KG1 (cell line): Measurements from ENCODE around the gene REM2.

ENCODE experiments used
- DNase-seq: peaks from one replicate; lab custom pipeline; 2025; lab: John Stamatoyannopoulos, UW

Gene REM2, protein sequence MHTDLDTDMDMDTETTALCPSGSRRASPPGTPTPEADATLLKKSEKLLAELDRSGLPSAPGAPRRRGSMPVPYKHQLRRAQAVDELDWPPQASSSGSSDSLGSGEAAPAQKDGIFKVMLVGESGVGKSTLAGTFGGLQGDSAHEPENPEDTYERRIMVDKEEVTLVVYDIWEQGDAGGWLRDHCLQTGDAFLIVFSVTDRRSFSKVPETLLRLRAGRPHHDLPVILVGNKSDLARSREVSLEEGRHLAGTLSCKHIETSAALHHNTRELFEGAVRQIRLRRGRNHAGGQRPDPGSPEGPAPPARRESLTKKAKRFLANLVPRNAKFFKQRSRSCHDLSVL

DNA sequence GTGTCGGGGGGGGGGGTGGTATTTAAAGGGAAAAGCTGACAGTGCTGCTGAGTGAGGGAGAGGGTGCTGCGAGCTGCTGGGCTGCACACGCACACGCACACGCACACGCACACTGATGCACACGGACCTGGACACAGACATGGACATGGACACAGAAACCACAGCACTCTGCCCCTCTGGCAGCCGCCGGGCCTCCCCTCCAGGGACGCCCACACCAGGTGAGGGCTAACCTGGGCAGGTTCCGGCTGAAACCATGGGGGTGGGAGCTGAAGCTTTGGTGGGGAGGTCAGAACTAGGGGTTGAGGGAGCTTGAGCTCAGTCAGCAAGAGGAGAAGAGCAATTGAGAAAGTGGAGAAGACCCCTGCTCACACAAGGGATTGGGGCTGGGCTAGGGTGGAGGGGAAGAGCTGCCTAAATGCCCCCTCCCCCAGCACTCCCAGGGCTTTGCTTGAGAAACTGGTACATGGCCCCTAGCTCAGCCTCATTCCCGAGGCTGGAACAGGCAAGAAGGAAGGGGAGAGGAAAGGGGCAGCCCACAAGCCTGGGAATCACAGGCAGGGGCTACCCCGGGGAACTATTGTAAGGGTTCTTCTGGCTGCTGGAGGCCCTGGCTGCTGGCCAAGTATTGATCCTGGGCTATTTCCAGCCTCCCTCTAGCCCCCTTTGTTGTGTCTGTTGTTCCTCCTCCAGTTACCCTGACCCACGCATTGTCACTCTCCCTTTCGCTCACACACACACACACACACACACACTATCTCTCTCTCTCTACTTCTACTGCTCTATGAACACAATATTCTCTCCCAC, at the start of gene REM2:
Gene REM2, plus strand, starts transcription at position 50 of the 804 bp plus-strand sequence. Its CDS starts 66 bp downstream, at position 116.
- DNase-seq: no peak

DNA sequence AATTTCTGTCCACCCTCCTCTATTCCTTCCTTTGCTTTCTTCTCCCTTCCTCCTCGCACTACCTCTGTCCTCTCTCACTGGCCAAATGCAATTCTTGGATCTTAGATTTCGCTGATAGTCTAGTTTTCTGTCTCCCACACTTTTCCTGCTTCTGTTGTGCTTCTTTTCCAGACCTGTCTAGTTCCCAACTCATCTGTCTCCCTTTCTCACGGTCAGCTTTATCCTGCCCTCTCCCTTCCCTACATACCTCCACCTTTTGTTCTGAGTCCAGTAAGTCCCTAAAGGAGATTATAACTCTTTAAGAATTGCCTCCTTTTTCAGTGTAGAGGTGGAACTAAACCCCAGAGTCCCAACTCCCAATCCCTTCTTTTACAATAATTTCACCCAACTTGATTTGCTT, 47.5 kb upstream of the REM2 start:
- no peak for DNase-seq

DNA sequence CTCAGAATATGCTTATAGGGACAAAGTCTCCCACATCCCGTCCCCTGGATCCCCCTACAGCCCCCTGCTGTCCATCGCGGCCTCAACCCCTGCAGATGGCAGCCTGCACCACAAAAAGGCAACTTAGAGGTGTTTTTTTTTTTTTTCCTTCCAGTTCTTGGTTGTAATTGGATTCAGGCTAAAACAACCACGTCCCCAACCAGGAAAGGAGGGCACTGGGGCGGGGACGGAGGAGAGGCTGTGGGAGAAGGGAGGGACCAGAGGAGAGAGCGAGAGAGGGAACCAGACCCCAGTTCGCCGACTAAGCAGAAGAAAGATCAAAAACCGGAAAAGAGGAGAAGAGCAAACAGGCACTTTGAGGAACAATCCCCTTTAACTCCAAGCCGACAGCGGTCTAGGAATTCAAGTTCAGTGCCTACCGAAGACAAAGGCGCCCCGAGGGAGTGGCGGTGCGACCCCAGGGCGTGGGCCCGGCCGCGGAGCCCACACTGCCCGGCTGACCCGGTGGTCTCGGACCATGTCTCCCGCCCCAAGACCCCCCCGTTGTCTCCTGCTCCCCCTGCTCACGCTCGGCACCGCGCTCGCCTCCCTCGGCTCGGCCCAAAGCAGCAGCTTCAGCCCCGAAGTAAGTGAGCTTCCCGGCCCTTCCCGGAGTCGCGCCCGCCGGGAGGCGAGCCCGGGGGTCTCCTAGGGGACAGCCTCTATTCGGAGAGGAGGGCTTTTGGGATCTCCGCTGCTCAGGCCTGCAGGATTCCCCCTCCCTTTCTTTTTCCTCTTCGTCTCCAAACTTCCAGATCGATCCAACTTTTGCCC, 46.5 kb upstream of the REM2 start, which contains the start of gene MMP14:
Gene MMP14, plus strand, starts transcription at position 285 of the 813 bp plus-strand sequence. Its CDS starts 233 bp downstream, at position 518.
- no peak for DNase-seq

DNA sequence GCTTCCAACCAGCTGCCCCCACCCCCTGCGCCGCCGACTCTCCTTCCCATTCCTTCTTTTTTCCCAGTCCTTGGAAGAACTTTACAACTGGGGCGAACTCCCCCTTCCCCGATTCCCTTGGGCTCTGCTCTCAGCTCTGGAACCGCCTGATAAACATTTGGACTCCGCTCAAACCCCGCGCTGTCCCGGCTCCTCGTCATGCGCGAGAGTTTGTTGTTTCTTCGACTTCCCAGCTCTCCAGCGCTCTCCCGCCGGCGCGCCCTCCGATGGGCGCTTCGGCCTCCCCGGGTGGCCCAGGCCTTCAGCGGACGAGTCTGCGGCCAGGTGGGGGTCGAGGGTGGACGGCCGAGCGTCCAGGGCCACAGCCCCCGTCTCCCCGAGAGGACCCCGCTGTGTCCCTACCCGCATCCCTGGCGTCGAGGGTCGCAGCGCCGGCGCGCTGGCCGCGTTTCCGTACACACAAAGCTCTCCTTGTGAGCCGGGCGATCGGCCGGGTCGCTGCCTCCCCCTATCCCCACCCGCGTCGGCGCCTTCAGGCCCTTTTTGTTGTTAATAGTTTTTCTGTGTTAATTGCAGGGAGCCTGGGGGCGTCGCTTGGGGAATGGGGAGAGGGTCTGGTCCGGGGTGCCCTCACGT, 45.8 kb upstream of the REM2 start:
- DNase-seq: no peak

DNA sequence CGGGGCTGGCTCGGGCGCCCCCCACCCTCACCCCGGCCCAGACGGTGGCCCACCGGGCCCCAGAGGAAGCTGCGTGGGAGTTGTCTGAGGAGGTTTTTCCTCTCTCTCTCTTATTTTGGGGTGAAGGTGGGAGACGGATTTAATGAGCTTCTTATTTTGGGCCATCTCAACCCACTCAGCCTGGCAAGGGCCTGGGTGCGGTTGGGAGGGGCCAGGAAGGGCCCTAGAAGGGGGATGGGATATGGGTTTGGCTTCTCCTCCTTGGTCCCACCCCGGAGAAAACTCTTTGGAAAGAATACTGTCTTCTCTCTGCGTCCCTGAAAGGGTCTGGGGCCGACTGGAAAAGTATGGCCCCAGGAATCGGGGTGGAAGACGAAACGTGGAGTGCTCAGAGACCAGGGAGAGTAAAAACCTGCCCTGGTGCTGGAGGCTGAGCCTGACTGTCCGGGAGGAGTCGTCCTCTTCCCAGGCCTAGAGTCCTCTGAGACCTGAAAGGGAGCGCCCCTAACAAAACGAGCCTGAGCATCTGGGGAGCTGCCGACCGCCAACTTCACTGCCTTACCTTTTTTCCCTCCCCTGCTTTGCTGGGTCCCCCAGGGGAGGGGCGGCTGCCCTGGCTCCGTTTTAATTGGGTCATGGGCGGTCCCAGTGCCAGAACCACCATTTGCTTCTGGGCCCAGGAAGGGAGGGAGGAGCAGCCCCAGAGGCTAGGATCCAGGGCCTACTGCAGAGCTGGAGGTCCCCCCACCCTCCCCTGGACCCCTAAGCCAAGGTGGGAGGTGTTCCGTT, 45.1 kb upstream of the REM2 start:
- DNase-seq: no peak

DNA sequence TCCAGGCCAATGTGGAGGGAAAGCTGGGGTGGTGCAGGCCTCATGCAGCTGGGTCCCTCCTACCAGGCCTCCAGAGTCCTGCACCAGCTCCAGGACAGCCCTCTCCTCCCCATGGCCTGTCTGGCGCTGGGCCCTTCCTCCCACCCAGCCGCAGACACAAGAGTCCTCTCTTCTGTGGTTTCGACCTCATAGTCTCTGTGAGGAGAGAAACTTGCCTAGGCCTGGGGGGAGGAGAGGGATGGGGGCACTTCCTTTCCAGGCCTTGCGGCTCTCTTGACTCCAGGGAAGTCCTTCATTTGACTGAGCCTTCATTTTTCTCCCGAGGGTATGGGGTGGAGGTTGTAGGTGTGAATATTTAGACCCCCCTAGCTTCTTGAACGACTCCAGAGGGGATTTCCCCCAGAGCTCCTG, 44.4 kb upstream of the REM2 start:
- DNase-seq: no peak

DNA sequence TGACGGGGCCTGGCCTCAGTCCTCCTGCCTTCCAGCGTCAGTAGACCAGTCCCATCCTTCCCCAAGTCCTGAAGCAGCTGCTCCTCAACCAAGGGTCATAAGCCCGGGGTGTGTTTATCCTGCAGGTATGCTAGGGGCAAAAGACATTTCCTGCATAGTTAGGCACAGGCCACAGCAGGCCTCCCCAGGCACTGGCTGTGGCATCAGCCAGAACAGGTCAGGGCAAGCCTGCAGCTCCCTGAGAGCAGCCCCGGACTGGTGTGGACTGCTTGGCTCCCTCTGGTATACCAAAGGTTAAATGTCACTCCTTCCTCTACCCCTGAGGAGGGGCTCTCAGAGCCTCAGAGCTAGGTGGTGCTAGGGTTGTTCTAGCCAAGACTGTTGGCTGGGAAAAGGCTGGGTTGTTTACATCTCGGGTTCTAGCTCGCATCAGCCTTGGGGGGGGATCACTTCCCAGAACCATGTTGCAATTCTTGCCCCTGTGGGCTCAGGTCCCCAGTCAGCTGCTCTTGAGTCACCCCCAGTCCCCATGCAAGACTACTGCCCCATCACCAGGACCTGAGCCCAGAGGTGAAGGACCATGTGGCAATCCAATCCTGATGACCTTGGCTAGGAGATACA, 43.8 kb upstream of the REM2 start:
- DNase-seq: no peak

DNA sequence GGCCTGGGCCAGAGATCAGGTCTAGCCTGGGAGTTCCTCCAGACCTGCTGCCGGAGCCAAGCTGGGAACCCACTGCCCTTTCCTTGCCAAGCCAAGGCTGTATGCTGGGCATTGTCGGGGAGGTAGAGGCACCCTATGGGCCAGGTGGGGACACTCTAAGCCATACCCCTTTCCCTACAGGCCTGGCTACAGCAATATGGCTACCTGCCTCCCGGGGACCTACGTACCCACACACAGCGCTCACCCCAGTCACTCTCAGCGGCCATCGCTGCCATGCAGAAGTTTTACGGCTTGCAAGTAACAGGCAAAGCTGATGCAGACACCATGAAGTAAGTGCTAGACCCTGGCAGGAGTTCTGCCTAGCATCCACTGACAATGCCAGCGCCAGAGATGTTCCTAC, 41.7 kb upstream of the REM2 start:
- DNase-seq: no peak

DNA sequence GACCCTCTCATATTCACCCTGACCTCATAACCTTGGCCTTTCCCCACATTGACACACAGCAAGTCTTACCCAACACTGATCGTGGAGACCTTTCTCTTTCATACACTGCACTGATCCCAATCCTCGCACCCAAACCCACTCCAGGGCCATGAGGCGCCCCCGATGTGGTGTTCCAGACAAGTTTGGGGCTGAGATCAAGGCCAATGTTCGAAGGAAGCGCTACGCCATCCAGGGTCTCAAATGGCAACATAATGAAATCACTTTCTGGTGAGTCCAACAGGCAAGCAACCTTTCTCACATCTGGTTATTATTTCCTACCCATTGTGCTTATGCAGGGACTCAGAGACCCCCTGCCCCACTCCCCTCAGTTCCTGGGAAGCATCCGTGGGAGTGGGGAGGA, 41.3 kb upstream of the REM2 start:
- DNase-seq: no peak

DNA sequence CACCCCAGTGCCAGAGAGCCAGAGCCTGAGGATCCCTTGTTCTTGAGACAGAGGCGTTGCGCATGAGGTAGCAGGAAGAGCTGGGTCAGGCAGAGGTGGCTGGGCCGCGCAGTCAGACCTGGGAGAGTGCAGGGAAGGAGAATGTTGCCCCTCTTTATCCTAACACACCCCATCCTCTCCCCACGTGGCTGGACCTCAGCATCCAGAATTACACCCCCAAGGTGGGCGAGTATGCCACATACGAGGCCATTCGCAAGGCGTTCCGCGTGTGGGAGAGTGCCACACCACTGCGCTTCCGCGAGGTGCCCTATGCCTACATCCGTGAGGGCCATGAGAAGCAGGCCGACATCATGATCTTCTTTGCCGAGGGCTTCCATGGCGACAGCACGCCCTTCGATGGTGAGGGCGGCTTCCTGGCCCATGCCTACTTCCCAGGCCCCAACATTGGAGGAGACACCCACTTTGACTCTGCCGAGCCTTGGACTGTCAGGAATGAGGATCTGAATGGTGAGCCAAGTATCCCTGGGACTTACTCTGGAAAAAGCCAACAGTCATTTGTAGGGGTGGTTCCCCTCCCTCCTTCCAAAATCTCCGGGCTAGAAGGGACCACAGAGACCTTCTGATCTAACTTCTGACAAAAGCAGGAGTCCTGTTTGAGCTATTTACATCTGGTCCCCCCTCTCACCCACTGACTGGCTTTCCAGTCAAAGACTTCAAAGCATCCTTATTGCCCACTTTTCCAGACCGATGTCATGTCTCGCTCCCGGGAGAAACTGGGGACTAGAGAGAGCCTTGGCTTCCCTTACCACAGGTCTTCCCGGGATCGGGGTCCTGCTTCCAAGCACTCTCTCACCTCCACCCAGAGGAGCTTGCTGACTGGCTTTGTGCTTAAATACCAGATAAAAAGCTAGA, 40.6 kb upstream of the REM2 start:
- DNase-seq: no peak

DNA sequence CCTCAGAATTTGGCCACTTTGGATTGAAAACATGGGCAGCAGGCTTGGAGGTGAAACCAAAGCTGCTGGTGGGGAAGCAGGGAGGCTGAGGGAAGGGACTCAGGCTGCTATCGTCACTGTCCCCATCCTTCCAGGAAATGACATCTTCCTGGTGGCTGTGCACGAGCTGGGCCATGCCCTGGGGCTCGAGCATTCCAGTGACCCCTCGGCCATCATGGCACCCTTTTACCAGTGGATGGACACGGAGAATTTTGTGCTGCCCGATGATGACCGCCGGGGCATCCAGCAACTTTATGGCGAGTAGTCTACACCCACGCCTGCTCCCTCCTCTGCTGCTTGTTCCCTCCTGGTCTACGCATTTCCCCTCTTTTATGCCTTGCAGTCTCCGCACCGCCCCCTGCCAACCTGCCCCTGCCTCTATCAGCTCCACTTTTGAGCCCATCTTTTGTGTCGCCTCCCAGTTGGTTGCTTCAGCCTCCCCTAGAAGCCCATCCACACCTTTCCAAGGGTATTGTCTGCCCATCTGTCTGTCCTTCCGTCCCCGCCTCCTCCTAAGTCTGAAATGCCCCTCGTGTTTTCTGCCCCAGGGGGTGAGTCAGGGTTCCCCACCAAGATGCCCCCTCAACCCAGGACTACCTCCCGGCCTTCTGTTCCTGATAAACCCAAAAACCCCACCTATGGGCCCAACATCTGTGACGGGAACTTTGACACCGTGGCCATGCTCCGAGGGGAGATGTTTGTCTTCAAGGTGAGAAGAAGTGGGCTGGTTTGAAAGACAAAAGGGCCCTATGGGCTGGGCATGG, 39.7 kb upstream of the REM2 start:
- no peak for DNase-seq

DNA sequence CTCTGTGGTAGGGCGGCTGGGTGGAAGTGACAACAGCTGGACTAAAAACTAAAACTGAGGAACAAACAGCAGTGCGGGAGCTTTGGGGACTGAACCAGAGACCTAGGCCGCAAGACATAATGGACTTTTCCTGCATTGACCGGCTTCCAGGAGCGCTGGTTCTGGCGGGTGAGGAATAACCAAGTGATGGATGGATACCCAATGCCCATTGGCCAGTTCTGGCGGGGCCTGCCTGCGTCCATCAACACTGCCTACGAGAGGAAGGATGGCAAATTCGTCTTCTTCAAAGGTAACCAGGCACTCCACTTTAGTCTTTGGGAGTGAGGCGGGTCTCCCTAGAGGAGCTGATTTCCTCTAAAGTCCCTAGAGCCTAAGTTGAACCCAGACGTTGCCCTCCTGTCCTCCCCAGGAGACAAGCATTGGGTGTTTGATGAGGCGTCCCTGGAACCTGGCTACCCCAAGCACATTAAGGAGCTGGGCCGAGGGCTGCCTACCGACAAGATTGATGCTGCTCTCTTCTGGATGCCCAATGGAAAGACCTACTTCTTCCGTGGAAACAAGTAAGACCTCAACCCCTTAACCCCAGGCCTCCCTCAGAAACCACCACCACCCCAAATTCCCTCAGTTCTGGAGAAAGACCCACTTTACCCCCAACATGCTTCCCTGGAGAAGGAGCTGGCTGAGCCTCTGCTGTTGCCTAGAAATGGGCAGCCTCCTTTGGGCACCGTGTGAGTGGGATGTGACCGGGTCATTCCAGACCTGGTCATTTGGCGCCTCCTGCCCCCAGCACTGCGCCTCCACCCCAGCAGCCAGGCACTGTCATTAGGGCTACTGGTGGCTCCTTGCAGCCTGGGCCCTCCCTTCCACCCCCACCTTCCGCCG, 38.6 kb upstream of the REM2 start:
- DNase-seq: no peak

DNA sequence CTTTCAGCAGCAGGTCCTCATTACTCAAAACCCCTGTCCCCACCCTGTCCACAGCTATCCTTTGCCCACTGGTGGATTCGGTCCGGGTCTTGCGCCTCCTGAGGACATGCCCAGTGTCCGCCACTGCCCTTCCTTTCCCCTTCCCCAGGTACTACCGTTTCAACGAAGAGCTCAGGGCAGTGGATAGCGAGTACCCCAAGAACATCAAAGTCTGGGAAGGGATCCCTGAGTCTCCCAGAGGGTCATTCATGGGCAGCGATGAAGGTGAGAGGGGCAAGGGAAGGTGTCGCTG, 38.0 kb upstream of the REM2 start:
- DNase-seq: no peak

DNA sequence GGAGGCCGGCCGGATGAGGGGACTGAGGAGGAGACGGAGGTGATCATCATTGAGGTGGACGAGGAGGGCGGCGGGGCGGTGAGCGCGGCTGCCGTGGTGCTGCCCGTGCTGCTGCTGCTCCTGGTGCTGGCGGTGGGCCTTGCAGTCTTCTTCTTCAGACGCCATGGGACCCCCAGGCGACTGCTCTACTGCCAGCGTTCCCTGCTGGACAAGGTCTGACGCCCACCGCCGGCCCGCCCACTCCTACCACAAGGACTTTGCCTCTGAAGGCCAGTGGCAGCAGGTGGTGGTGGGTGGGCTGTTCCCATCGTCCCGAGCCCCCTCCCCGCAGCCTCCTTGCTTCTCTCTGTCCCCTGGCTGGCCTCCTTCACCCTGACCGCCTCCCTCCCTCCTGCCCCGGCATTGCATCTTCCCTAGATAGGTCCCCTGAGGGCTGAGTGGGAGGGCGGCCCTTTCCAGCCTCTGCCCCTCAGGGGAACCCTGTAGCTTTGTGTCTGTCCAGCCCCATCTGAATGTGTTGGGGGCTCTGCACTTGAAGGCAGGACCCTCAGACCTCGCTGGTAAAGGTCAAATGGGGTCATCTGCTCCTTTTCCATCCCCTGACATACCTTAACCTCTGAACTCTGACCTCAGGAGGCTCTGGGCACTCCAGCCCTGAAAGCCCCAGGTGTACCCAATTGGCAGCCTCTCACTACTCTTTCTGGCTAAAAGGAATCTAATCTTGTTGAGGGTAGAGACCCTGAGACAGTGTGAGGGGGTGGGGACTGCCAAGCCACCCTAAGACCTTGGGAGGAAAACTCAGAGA, 37.0 kb upstream of the REM2 start:
- DNase-seq: no peak

DNA sequence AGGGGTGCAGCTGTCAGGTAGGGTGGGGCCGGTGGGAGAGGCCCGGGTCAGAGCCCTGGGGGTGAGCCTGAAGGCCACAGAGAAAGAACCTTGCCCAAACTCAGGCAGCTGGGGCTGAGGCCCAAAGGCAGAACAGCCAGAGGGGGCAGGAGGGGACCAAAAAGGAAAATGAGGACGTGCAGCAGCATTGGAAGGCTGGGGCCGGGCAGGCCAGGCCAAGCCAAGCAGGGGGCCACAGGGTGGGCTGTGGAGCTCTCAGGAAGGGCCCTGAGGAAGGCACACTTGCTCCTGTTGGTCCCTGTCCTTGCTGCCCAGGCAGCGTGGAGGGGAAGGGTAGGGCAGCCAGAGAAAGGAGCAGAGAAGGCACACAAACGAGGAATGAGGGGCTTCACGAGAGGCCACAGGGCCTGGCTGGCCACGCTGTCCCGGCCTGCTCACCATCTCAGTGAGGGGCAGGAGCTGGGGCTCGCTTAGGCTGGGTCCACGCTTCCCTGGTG, 36.2 kb upstream of the REM2 start:
- DNase-seq: no peak

DNA sequence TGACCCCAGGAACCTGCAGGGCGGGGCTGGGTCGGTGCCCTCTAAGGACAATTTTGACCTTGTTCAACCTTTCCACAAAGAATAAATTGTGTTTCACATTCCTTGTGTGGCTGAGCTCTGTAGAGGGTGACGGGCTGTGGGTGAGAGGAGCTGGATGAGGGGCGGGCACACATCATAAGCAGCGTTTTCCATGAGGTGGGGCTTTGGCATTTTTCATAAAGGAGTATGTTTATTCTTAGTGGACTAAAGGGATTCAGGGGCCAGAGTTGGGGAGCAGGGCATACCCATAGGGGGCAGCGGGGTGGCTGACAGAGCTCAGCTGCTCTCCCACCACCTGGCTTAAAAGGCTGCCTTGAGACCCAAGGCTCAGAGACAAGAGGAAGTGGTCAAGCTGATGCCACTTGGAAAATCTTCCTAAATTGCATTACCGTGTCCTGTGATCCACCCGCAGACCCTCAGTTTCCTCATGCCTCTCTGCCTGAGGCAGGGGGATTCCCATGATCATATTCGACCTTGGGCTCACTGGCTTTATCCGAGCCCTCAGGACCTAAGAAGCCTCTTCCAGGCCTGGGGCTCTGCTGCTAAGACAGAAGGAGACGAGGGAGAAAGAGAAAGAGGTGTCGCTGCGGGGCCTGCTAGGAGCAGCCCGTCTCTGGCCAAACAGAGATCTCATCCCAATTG, 35.2 kb upstream of the REM2 start:
- DNase-seq: no peak
